Measurements from ENCODE around the gene CDH23.

The CDH23 gene

DNA sequence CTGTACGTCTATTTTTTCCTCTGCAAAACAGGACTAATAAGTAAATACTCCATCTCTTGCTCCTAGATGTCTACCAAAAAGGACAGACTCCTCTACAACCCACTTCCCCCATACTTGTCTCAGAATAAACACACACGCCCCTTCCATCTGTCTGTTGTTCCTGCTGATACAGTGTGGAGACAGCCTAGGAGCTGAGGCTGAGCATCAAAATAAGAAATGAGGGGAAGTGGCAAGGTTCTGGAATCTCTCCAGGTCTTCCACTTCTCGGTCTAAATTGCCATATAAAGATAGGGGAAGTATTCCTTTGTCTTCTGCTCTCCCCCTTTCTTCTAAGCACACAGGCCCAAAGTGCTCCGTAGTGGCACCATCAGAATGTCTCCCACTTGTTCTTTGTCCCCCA, 407.4 kb downstream of the CDH23 start:
- no peak for DNase-seq (ENCODE audit: low read depth)

DNA sequence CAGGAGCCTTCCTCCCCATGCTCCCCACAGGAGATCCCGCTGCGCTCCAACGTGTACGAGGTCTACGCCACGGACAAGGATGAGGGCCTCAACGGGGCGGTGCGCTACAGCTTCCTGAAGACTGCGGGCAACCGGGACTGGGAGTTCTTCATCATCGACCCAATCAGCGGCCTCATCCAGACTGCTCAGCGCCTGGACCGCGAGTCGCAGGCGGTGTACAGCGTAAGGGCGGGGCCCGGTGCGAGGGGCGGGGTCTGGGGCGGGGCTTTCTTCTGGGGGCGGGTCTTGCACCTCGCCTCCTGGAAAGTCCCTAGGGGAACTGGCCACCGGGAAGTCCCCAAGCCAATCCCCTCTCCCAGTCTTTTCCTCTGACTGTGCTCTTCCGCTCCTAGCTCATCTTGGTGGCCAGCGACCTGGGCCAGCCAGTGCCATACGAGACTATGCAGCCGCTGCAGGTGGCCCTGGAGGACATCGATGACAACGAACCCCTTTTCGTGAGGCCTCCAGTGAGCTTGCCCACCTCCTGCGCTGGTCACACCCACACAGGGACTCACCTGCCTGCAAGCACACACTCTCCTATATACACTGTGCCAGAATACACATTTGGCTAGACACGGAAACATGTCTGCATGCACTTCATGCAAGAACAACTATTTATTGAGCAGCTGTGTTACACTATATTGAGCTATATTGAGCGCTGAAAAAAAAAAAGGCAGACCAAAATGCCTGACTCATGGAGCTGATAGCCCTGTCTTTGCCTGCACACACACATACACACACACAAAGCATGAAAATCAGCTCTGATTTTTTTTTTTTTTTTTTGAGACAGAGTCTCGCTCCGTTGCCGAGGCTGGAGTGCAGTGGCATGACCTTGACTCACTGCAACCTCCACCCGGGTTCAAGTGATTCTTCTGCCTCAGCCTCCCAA, 409.3 kb downstream of the CDH23 start:
- DNase-seq (ENCODE audit: low read depth) = no peak

- no peak for DNase-seq (ENCODE audit: low read depth)
These were observed 410.2 kb downstream of the CDH23 start for GRCh38 chr10:71806704-71807556.

- no peak for DNase-seq (ENCODE audit: low read depth)
These were observed 411.1 kb downstream of the CDH23 start for GRCh38 chr10:71807557-71808510.

DNA sequence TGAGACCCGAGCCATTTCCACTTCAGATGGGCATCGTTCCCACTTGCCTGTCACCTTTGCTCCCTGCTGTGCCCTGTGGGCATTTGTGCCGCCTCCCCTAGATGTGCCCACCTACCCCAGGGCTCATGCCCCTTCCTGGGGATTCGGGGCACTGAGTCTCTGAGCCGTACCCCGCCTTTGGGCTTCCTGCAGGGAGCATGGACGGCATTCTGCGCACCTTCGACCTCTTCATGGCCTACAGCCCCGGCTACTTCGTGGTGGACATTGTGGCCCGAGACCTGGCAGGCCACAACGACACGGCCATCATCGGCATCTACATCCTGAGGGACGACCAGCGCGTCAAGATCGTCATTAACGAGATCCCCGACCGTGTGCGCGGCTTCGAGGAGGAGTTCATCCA, 412.9 kb downstream of the CDH23 start:
- DNase-seq (ENCODE audit: low read depth) = no peak

- DNase-seq (ENCODE audit: low read depth) = no peak
These were observed 413.5 kb downstream of the CDH23 start for GRCh38 chr10:71810048-71810750.

DNA sequence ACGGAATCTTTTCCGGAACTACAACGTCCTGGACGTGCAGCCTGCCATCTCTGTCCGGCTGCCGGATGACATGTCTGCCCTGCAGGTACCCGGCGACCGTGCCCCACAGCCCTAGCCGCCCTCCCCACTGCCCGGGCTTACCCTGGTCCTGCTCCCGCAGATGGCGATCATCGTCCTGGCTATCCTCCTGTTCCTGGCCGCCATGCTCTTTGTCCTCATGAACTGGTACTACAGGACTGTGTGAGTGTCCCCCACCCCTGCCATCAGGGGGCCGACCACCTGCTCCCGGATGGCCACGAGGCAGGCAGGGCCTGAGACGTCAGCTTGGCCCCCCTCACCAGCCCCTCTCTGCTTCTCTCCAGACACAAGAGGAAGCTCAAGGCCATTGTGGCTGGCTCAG, 414.6 kb downstream of the CDH23 start:
- DNase-seq (ENCODE audit: low read depth) = no peak

- DNase-seq (ENCODE audit: low read depth) = no peak
These were observed 415.5 kb downstream of the CDH23 start for GRCh38 chr10:71812016-71812912.

- no peak for DNase-seq (ENCODE audit: low read depth)
These were observed 416.3 kb downstream of the CDH23 start for GRCh38 chr10:71812913-71813590.

DNA sequence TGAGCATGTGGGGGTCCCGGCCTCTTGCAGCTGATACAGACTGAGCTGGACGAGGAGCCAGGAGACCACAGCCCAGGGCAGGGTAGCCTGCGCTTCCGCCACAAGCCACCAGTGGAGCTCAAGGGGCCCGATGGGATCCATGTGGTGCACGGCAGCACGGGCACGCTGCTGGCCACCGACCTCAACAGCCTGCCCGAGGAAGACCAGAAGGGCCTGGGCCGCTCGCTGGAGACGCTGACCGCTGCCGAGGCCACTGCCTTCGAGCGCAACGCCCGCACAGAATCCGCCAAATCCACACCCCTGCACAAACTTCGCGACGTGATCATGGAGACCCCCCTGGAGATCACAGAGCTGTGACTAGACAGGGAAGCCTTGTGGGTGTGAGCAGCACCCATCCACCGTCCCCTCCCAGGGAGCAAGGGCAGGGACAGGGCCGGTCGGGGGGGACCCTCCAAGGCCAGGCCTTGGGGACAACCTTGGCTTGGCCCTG, 418.2 kb downstream of the CDH23 start:
- DNase-seq (ENCODE audit: low read depth) = no peak

DNA sequence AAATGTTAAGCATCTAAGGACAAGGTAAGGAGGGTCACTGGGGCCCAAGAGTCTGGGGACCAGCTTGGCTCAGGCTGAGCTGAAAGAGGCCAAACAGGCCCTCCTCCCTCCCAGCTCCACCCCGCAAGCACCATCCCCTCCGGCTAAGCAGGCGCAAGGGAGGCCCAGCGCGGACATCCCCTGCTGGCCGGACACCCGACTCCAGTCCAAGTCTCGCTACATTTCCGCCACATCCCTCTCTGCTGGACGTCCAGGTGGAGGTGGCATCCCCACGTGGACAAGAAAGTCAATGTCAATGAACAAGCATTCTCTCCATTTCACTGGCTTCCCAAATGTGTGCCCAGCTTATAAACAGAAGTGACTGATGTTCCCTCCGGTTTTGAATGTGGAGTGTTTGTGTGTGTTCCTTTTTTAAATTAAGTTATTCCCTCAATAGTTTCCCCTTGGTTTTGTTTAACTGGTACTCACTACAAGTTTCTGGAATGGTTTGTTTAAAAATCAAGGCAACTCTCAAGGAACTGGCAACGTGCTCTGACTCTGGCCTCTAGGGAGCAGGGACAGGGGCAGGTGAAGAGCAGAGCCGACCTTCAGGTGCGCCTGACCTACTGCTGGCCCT, 418.9 kb downstream of the CDH23 start:
- no peak for DNase-seq (ENCODE audit: low read depth)

GRCh38 chr10:71816421-71816851, 419.7 kb downstream of the CDH23 start:
- no peak for DNase-seq (ENCODE audit: low read depth)

GRCh38 chr10:71816936-71817618, 420.4 kb downstream of the CDH23 start:
- DNase-seq (ENCODE audit: low read depth) = no peak

DNA sequence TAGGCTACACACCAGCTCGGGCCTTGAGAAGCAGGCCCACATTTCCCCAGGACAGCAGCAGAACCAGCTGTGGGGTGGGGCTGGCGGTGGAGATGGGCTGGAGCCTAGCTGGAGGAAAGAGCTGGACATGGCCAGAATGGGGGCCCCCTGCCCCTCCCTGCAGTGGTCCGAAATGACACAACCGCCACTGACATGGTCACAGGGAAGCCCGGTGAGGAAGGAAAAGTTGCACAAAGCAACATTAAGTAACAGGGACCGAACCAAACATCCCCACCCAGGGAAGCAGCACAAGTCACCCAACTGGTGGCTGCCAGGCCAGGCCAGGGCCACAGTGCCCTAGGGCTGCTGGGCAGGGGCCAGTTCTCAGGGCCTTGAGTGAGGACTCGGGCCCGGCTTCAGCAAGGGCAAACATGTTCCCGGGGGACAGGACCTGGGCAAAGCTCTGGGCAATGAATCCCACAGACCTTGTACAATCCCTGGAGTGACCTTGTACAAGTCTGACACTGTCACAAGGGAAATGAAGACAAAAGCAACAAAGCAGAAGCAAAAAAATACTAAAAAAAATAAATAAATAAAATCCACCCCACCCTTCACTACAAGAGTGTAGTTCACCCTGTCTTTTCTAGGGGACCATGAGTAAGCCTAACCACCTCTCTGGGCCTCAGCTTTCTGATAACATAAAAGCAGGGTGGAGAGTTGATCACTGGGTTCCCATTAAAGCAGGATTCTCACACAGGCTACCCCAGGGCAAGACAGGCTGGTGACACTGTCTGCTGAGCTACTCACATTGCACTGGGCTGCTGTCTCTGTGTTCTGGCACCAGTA, 421.3 kb downstream of the CDH23 start:
- no peak for DNase-seq (ENCODE audit: low read depth)

DNA sequence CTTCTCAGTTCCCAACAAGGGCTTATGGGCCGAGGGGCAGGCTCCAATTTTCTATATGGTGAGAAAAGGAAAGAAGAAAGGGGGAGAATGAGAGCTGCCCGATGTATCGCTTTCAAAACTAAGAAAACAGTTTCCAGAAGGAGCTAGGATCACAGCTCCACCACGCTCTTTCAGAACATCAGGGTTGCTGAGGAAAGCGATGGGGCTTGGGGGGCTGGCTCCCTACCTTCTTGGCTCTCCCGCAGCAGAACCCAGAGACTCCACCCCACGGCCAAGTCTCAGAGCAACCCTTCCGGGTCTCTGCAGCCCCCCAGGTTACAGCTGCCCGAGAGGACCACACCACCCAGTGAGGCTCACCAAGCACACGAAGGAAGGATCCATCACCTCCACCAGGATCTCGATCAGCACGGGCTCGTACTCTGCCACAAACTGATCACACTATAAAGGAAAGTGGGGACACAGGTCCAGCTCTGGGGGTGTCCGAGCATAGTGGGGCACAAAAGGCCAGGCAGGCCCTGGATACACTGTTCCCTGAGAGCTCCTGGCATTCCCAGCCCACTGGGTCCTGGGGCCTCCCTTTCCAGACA, 422.0 kb downstream of the CDH23 start:
- DNase-seq (ENCODE audit: low read depth) = no peak

DNA sequence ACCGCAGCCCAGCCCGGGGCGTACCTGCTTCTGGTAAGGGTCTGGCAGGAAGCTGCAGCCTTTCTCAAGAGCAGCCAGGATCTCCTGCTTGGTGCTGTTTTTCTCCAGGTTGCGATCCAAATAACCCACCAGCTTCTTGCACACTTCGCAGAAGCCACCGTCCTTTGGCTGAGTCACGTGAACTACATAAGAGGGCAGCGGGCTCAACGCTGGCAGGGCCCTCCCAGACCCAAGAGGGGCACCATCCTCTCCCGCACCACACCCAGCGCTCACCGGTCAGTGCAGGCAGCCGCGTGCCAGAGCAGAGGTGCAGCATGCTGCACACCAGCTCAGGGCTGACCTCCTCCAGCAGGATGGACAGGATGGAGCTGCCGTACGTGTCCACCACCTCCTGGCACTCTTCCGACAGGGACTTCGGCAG, 422.7 kb downstream of the CDH23 start:
- DNase-seq (ENCODE audit: low read depth) = no peak

DNA sequence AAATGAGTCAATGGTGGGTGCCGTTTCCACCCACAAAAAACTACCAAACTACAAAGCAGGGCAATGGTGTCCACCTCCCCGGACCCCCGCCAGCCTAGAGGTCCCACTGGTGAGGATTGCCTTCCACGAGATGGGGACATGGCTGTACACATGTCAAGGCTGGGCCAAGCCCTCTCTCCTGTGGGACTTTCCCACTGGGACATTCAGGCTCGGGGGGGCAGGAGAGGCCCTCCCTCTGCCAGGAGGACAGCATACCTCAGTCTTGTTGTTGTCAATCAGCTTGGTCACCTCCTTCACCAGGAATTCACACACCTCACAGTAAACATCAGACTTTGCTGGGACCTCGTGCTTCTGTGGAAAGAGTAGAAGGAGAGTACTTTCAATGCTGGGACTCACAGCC, 423.3 kb downstream of the CDH23 start:
- no peak for DNase-seq (ENCODE audit: low read depth)
